ENCODE results near the gene AHNAK.
A peak's percentile ranks its signal among the peaks of the same experiment; 100 is the strongest.

AHNAK gene

DNA sequence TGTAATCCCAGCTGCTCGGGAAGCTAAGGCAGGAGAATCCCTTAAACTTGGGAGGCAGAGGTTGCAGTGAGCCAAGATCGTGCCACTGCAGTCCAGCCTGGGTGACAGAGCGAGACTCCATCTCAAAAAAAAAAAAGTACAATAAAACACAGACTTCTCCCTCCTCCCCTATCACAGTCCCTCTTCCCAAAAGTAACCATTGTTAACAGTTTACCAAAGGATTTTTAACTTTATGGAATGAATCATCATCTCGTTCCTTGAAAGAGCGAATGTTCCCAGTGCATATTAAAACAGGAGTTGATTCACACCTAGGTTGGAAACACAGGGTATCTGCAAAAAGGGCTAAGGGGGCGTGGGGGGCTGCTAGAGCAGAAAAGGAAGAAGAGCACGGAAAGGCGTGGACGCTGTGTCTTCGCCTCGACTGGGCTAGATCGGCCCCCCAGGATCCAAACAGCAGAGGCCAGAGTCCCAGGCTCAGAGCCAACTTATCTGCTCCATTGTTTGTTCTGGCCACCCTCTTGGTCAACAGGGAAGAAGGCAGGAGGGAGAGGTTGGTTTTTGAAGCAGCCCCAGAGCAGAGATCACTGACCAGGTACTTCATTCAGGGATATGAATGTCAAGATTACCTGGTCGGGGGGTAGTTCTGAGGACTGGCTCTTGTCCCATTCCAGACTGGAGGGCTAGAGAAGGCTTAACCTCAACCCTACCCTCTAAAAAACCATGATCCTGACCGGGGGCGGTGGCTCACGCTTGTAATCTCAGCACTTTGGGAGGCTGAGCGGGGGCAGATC lies 2.1 kb upstream of the AHNAK start:
- FAIRE-seq (no peak), DNase-seq (ENCODE audit: insufficient read length, low spot score) (no peak)
- no peak for TF ChIP-seq POLR2A (IDR thresholded peaks at IDR 0.05; ENCODE audit: low read depth, low read length)

GRCh38 chr11:62547691-62548281 lies 1.2 kb upstream of the AHNAK start:
- TF ChIP-seq POLR2A (IDR thresholded peaks at IDR 0.05; ENCODE audit: low read depth, low read length), result no peak
- DNase-seq (ENCODE audit: insufficient read length, low spot score) (peak; percentile 28), FAIRE-seq (no peak)

DNA sequence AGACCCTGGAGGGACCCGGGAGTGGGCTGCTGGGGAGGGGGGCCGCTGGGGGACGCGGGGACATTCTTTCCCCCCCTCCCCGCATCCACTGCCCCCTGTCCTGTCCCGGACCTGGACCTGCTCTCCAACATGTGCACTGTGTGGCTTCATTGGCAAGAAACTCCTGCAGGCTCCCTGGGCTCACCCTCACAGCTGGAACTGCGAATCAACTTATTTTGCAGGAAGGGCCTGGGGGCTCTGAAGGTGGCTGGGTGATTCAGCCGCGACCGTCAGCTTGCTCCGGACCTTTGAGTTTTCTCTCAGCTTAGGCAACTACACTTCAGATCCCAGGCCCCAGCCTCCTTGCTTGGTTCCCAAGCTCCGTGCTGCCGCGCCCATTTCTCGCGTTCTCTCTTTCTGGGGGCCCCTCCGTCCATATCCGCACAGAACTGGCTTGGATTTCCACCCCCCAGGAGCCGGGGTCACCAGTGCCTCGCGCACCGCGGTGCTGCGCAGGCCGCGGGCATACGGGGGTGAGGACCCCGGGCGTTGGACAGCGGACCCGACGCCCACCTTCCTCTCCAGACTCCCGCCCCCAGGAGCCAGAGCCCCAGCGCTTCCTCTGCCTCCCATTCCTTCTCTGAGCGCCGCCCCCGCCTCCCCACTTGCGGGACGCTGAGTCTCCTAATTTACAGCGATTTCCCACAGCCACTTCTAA lies 471 bp upstream of the AHNAK start:
- FAIRE-seq (no peak), DNase-seq (ENCODE audit: insufficient read length, low spot score) (peak; percentile 50)
- no peak; the same call in 1 of the 2 replicates for TF ChIP-seq POLR2A (IDR thresholded peaks at IDR 0.05; ENCODE audit: low read depth, low read length)

DNA sequence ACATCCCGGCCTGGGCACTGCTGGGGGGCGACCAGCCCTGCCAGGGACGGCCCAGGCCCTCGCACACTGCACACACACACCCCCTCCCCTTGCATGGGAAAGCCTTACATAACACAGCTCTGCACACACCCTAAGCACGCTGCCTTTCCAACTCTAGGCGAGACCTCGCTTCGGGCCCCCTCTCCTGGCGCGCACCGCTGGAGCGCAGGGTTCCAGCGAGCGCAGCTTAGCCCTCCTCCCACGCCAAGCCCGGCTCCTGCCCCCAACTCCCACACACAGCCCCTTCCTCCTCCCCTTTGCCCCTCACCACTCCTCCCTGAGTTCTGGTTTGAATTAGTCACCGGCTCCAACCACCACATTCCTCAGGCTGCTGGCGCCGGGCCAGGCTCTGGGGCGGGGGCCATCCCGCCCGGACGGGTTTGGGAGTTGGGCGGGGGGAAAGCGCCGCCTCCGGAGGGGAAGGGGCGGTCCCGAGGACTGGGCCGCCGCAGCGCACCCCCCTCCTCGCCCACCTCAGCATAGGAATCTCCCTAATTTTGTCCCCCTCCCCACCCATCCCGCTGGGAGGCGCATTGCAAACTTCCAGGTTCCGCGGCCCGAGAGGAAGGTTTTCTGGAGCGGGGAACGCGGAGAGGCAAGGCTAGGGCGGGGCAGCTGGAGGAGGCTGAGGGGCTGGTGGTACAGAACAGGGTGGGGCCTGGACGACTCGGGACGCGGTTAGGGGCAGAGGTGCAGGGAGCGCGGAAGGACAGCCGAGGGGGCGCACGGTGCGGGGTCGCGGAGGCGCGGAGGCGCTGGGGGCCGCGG lies 966 bp downstream of the AHNAK start:
- peak; percentile 64 for TF ChIP-seq POLR2A (IDR thresholded peaks at IDR 0.05; ENCODE audit: low read depth, low read length)
- DNase-seq (ENCODE audit: insufficient read length, low spot score) (peak; percentile 79), FAIRE-seq (no peak)

- TF ChIP-seq POLR2A (IDR thresholded peaks at IDR 0.05; ENCODE audit: low read depth, low read length), result 0 out of 2 replicates have a peak, but pooled peaks have one; percentile 23
- DNase-seq (ENCODE audit: insufficient read length, low spot score), result peak; percentile 13
- FAIRE-seq, result no peak
Observed at GRCh38 chr11:62544581-62545436, 1.8 kb downstream of the AHNAK start.

DNA sequence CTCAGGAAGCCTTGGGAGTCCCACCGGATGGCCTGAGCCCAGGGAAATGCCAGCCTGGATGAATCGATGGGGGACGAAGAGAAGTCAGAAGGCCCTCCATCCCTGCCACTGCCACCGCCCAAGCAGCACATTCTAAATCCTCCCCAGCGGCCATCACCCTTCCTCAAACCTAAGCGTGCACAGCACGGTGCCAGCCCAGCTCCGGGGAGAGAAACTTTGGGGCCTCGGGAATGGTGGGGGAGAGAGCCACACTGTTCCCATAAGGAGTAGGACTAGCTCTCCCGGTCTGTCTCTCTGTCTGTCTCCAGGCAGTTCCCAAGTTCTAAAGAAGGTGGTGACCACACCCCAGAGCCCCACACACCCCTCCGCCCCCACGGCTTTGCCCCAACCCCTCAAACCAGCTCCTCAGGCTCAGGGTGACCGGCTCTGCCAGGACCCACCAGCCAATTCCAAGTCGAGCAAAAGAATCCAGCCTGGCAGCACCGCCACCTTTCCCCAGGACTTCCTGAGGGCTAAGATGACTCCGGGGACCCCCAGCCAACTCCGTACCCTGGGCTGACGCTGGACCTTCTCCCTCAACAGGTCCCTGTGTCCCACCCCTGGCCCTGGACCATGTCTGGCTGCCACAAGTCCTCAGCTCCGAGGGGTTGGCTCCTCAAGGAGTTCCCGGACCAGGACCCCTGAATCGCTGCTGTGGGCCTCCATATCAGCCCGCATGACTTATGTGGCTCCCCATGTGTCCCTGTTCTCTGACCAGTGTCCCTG lies 2.7 kb downstream of the AHNAK start:
- DNase-seq (ENCODE audit: insufficient read length, low spot score), result no peak
- TF ChIP-seq POLR2A (IDR thresholded peaks at IDR 0.05; ENCODE audit: low read depth, low read length), result no peak
- FAIRE-seq, result no peak

DNA sequence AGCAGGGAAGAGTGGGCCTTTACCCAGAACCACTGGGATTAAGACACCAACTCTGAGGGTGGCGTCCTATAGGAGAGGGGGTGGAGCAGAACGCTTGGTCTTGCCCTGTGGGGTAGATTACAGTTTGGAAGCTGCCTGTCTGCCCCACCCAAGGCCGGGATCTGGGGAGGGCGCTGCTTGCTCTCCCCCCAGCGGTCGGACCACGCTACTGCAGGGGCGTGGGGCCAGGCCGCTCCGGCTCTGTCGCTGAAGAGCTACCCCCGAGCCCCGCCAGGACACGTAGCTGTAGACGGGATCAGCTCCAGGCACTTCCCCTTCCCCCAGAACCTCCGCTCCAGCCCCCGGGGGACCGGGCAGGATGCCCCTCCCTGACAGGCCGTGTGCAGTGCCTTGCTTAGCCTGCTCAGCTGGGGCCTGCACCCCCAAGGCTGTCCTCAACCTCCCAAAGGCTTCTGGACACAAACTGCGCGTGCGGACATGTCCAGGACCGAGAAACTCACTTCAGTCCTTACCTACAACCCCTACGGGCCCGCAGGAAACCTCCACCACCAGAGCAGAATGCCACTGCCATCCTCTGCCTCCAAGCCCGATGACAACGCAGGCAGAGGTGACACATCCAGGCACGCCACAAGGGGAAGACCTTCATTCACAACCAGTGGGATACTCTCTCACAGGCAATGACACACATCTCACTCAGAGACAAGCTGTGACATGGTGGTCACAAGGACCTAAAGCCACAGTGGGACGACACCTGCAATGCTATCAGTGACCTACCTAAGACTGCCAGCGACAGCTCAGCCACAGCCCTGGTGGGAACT lies 3.6 kb downstream of the AHNAK start:
- no peak; the same call in 1 of the 2 replicates for TF ChIP-seq POLR2A (IDR thresholded peaks at IDR 0.05; ENCODE audit: low read depth, low read length)
- DNase-seq (ENCODE audit: insufficient read length, low spot score), result peak; percentile 56
- FAIRE-seq, result no peak

DNA sequence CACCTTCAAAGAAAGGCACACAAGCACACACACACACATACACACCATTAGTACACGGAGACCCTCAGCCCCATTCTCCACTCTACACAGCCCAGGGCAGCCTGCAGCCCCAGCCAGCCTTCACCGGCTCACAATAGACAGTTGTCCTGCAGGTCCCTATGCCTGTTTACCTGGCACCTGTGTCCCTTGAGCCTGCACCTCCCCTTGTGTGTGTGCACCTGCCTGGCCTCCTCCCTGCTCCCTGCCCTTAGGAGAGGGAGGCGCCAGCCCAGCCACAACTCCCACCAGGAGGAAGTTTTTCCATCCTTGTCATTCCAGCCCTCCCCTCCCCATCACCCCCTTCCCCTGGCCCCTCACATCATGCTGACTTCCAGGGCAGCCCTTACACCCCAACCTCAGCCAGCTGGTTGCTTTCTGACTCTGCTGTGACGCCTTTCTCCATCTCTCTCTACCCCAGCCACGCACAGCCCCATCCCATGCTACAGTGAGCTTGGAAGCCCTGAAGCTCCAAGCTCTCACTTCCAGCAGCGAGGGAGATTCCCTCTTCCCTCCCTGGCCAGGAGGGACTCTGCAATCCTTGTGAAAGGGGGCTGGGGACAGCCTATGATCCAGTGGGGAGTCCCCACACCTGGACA lies 4.4 kb downstream of the AHNAK start:
- DNase-seq (ENCODE audit: insufficient read length, low spot score), result no peak
- no peak for FAIRE-seq
- TF ChIP-seq POLR2A (IDR thresholded peaks at IDR 0.05; ENCODE audit: low read depth, low read length), result no peak

DNA sequence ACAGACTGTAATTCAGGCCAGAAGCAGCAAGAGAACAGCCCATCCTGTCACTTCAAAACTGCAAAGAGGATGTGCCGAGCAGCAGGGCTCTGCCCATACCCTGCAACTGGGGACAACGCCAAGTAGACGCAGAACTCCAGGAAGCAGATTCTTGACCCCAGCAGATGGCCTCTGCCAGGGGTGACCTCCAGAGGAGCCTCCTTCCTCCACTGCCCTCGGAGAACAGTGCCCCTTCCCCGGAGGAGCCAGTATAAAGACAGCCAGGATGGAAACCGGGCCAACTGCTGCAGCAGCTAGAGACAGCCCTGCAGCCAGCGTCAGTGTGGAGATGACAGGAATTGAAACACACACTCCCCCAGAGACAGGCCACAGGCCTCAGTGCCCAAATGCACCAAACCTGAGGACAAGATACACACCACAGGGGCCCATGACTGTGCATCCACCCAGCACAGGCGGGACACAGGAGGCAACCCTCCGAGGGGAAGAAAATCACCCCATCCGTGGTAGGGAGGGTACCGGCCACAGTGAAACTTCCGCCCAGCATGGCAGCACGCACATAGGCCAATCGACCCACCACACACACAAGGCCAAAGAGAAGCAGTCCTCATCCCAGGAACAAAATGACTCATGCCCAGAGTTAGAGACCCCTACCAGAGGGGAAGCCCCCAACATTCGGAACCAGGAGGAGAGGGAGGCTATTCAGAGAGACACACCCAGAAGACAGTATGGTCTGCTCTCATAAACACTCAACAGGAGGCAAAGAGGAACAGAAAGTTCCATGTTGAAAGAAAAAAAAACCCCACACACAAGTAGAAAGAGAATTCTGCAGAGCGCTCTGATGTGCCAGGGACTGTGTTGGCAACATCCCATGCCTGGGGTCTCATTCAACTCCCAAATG lies 5.6 kb downstream of the AHNAK start:
- FAIRE-seq (no peak), DNase-seq (ENCODE audit: insufficient read length, low spot score) (no peak)
- no peak for TF ChIP-seq POLR2A (IDR thresholded peaks at IDR 0.05; ENCODE audit: low read depth, low read length)

DNA sequence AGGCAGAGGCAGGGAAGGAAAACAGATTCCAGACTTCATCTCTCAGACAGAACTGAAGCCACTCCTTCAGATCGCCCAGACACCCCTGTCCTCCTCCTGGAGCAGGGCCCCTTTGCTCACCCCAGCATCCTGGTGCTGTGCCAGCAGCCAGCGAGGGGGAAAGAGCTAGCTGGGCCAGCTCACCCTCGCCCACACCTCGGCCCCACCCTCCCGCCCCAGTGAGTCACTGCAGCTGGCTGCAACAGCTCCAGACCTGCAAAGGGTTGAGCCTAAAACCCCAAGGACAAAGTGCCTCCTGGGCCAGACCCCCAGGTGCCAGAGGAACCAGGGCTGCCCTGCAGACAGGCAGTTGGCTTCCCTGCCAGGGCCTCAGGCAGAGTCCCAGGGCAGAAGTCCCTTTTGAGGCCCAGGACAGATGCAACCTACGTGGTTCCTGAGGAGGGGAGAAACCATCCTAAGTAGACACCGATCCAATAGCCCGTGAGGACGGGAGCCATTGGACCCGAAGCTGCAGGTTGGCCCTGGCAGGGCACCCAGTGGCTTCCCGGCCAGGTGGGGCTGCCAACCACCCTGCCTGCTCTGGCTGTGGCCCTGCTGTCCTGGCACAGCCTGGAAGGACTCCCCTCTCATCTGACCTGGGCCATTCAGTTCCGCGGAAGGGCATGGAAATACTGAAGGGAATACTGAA lies 7.2 kb downstream of the AHNAK start:
- DNase-seq (ENCODE audit: insufficient read length, low spot score) (peak; percentile 83), FAIRE-seq (no peak)
- TF ChIP-seq POLR2A (IDR thresholded peaks at IDR 0.05; ENCODE audit: low read depth, low read length), result no peak

All from H54 (cell line).